ENCODE measurements around the gene MBTPS1.

GRCh38 chr16:84144209-84144858 lies 27.6 kb upstream of the MBTPS1 start:
- TF ChIP-seq CTCF (IDR thresholded peaks at IDR 0.05; ENCODE audit: insufficient read depth, low read depth, low read length): no peak
- TF ChIP-seq EZH2 (IDR thresholded peaks at IDR 0.05; ENCODE audit: insufficient read depth, low read length): no peak
